HG03432 (cell line): Measurements from ENCODE around the gene SMC5.
"Not testable (repeated sequence)": the region's sequence is repeated elsewhere in the genome, so short reads cannot be mapped to it uniquely, and the experiment has no call there.

ENCODE experiments used
- ATAC-seq: cut with Tn5 transposase; IDR thresholded peaks from one replicate; pipeline ENCODE4 v1.9.1; 2021; ENCODE audit warnings: mild to moderate bottlenecking, moderate library complexity; ENCODE audit not compliant: unreplicated experiment

Gene SMC5

GRCh38 chr9:70262948-70263347, 4.2 kb downstream of the SMC5 start:
- ATAC-seq: no peak

GRCh38 chr9:70263421-70263820, 4.6 kb downstream of the SMC5 start:
- no peak for ATAC-seq

- ATAC-seq: no peak
Measured at GRCh38 chr9:70278305-70278704, 19.5 kb downstream of the SMC5 start.

GRCh38 chr9:70283848-70284247, 25.1 kb downstream of the SMC5 start:
- ATAC-seq: no peak

- no peak for ATAC-seq
Measured at GRCh38 chr9:70285246-70285645, 26.5 kb downstream of the SMC5 start.

GRCh38 chr9:70285981-70286598, 27.3 kb downstream of the SMC5 start:
- ATAC-seq: no peak

- no peak for ATAC-seq
Measured at GRCh38 chr9:70290626-70291025, 31.8 kb downstream of the SMC5 start.

GRCh38 chr9:70291446-70291845, 32.7 kb downstream of the SMC5 start:
- no peak for ATAC-seq

GRCh38 chr9:70292253-70292652, 33.5 kb downstream of the SMC5 start:
- no peak for ATAC-seq

GRCh38 chr9:70293214-70293613, 34.4 kb downstream of the SMC5 start:
- ATAC-seq: no peak

GRCh38 chr9:70297141-70297540, 38.4 kb downstream of the SMC5 start:
- ATAC-seq: no peak

GRCh38 chr9:70298245-70298771, 39.5 kb downstream of the SMC5 start:
- no peak for ATAC-seq

GRCh38 chr9:70303268-70303667, 44.5 kb downstream of the SMC5 start:
- ATAC-seq: no peak

- ATAC-seq: no peak
Measured at GRCh38 chr9:70304810-70305209, 46.0 kb downstream of the SMC5 start.

- no peak for ATAC-seq
Measured at GRCh38 chr9:70315389-70315788, 56.6 kb downstream of the SMC5 start.

GRCh38 chr9:70318002-70318401, 59.2 kb downstream of the SMC5 start:
- ATAC-seq: no peak

GRCh38 chr9:70322096-70322495, 63.3 kb downstream of the SMC5 start:
- ATAC-seq: no peak

- ATAC-seq: no peak
Measured at GRCh38 chr9:70324963-70325362, 66.2 kb downstream of the SMC5 start.

- ATAC-seq: not testable (repeated sequence)
Measured at GRCh38 chr9:70328625-70329024, 69.8 kb downstream of the SMC5 start.

- ATAC-seq: no peak
Measured at GRCh38 chr9:70340572-70340971, 81.8 kb downstream of the SMC5 start.

GRCh38 chr9:70347046-70347445, 88.3 kb downstream of the SMC5 start:
- no peak for ATAC-seq

- no peak for ATAC-seq
Measured at GRCh38 chr9:70352356-70352755, 93.6 kb downstream of the SMC5 start.

GRCh38 chr9:70352802-70353201, 94.0 kb downstream of the SMC5 start:
- ATAC-seq: no peak
